K562 (cell line): Measurements from ENCODE around the gene ZDHHC14. TPM values are rescaled to one million over a fixed set of nuclear protein-coding genes. Genes with fewer than 3 reads are reported as not detected.

Experiments used
- ATAC-seq: fragments of 200-7000 bp; cut with Tn5 transposase; 3 replicates; pipeline ENCODE4 v1.9.1; 2020; ENCODE audit warnings: moderate library complexity
- BruUV-seq: library from RNA; stranded (reverse); fragments of 400-500 nt; replicated peaks from 2 replicates; lab custom pipeline; 2021; lab: Mats Ljungman, UMichigan
- CTCF ChIA-PET: fragments of 300-600 bp; formaldehyde crosslinking; extraction: SDS; loops from one replicate; lab custom pipeline; 2021; ENCODE audit warnings: low intra/inter-chr PET ratio; lab: Yijun Ruan, JAX
- POLR2A ChIA-PET: fragments of 300-600, 350-650 bp; sonication (Branson Sonifier 250); formaldehyde crosslinking; extraction: SDS; loops from one replicate; lab custom pipeline; 2021; ENCODE audit warnings: antibody characterized with exemption, inconsistent platforms; lab: Yijun Ruan, JAX
- DNase-seq, 4 experiments: peaks; one replicate each; pipeline versions ENCODE4 v3.0.0 to v3.0.0-alpha.2; 2011 to 2018; ENCODE audit warnings: low spot score in 3 of 4, mixed read lengths in 3 of 4; ENCODE audit errors: extremely low read depth in 1 of 4
- FAIRE-seq: peaks from 2 replicates; lab custom pipeline; 2011; peaks lifted over from hg19 to GRCh38; lab: Jason Lieb, UNC
- H2AFZ ChIP-seq: 2 replicates; pipeline ENCODE4 v1.6.0; 2011; ENCODE audit warnings: low read depth, low read length, control low read depth, inconsistent platforms
- H3K27ac ChIP-seq: fragments of 200-600 bp; 3 replicates; pipeline ENCODE4 v1.8.0; 2011; ENCODE audit warnings: low read depth, mild to moderate bottlenecking, control low read depth, inconsistent platforms, low read length, moderate library complexity, mixed read lengths; ENCODE audit errors: extremely low read depth
- H3K27me3 ChIP-seq, 2 experiments: fragments of 300-600 bp in 1 of 2; 2 replicates in 1 of 2; 3 replicates in 1 of 2; pipeline versions ENCODE4 v1.6.0 to v1.8.0; 2011; ENCODE audit warnings: inconsistent platforms in 2 of 2, low read length in 2 of 2, mild to moderate bottlenecking in 1 of 2, mixed read lengths in 1 of 2, moderate library complexity in 1 of 2; ENCODE audit not compliant: control insufficient read depth in 2 of 2, insufficient read depth in 2 of 2
- H3K36me3 ChIP-seq: fragments of 300-600 bp; 3 replicates; pipeline ENCODE4 v1.8.0; 2011; ENCODE audit warnings: mild to moderate bottlenecking, low read length, inconsistent platforms; ENCODE audit not compliant: control insufficient read depth, insufficient read depth
- H3K4me1 ChIP-seq, 2 experiments: fragments of 200-600 bp in 1 of 2; replicated peaks in 1 of 2; 2 replicates in 1 of 2; 3 replicates in 1 of 2; pipeline versions ENCODE4 v1.5.1 to v1.8.0; 2011; ENCODE audit warnings: inconsistent platforms in 2 of 2, low read length in 2 of 2, mild to moderate bottlenecking in 1 of 2, mixed read lengths in 1 of 2, moderate library complexity in 1 of 2; ENCODE audit not compliant: control insufficient read depth in 2 of 2, insufficient read depth in 2 of 2
- H3K4me2 ChIP-seq: 2 replicates; pipeline ENCODE4 v1.6.1; 2011; ENCODE audit warnings: low read length, control low read depth, inconsistent platforms, mixed read lengths; ENCODE audit not compliant: insufficient read depth
- H3K4me3 ChIP-seq: fragments of 200-600 bp; sonication (generic), shearing (Covaris generic); 2 replicates; pipeline ENCODE4 v1.5.1; 2016; ENCODE audit warnings: control low read depth, inconsistent platforms
- H3K79me2 ChIP-seq: fragments of 200-600 bp; 3 replicates; pipeline ENCODE4 v1.8.0; 2011; ENCODE audit warnings: low read length, inconsistent platforms; ENCODE audit not compliant: control insufficient read depth, insufficient read depth
- H3K9ac ChIP-seq, 2 experiments: 2 replicates each; pipeline versions ENCODE4 v1.6.0 to v1.6.1; 2011; ENCODE audit warnings: low read depth in 2 of 2, low read length in 2 of 2, control low read depth in 1 of 2, inconsistent platforms in 1 of 2, mild to moderate bottlenecking in 1 of 2, mixed read lengths in 1 of 2; ENCODE audit not compliant: insufficient read depth in 1 of 2
- H3K9me1 ChIP-seq: one replicate; pipeline ENCODE4 v1.6.0; 2011; ENCODE audit warnings: inconsistent platforms, mild to moderate bottlenecking, low read length, moderate library complexity; ENCODE audit not compliant: control insufficient read depth, insufficient read depth
- H3K9me3 ChIP-seq: replicated peaks from 2 replicates; pipeline ENCODE4 v1.5.1; 2011; ENCODE audit warnings: low read depth, low read length, inconsistent platforms; ENCODE audit not compliant: control insufficient read depth, insufficient read depth
- H4K20me1 ChIP-seq: replicated peaks from 2 replicates; pipeline ENCODE4 v1.6.1; 2011; ENCODE audit warnings: low read length, inconsistent platforms, mixed read lengths; ENCODE audit not compliant: control insufficient read depth, insufficient read depth
- ARNT ChIP-seq, 2 experiments: fragments of 450-650 bp; IDR thresholded peaks; 2 replicates each; pipeline ENCODE4 v1.6.1; 2016; ENCODE audit warnings: mild to moderate bottlenecking in 1 of 2
- BMI1 ChIP-seq: fragments of 150-350 bp; IDR thresholded peaks from 2 replicates; pipeline ENCODE4 v1.6.1; 2014; ENCODE audit warnings: low read length
- CBX1 ChIP-seq: sonication (generic); IDR thresholded peaks from 2 replicates; pipeline ENCODE4 v1.6.1; 2016; ENCODE audit warnings: antibody characterized with exemption, low read depth, mild to moderate bottlenecking
- CBX5 ChIP-seq: IDR thresholded peaks from 2 replicates; pipeline ENCODE4 v1.6.1; 2014; ENCODE audit warnings: low read depth, borderline replicate concordance
- CC2D1A ChIP-seq: fragments of 450-650 bp; IDR thresholded peaks from 2 replicates; pipeline ENCODE4 v1.6.1; 2017; ENCODE audit warnings: mild to moderate bottlenecking
- CREB5 ChIP-seq: fragments of 250-450 bp; sonication (Bioruptor Pico); IDR thresholded peaks from 2 replicates; pipeline ENCODE4 v1.5.0; 2020; ENCODE audit warnings: mild to moderate bottlenecking
- FOSL1 ChIP-seq: fragments of 200-800 bp; sonication (Bioruptor generic); conservative IDR thresholded peaks from 2 replicates; pipeline ENCODE4 v1.6.1; 2016; ENCODE audit warnings: missing genetic modification characterization, missing compliant biosample characterization
- MTF1 ChIP-seq: fragments of 250-450 bp; sonication (Bioruptor Pico); IDR thresholded peaks from 2 replicates; pipeline ENCODE4 v1.9.0; 2021; ENCODE audit warnings: moderate library complexity, mild to moderate bottlenecking, inconsistent platforms, borderline replicate concordance
- NFRKB ChIP-seq: fragments of 450-650 bp; IDR thresholded peaks from 2 replicates; pipeline ENCODE4 v1.6.1; 2016; ENCODE audit warnings: low read depth
- SIRT6 ChIP-seq: IDR thresholded peaks from one replicate; pipeline ENCODE4 v1.6.1; 2012; ENCODE audit warnings: low read depth, mild to moderate bottlenecking, control low read depth, inconsistent platforms, low read length, moderate library complexity
- ZNF699 ChIP-seq: fragments of 250-450 bp; sonication (Bioruptor Pico); IDR thresholded peaks from 2 replicates; pipeline ENCODE4 v1.8.0; 2021; ENCODE audit warnings: mild to moderate bottlenecking, moderate library complexity; ENCODE audit not compliant: insufficient replicate concordance
- WGBS: fragments of 100-300 bp; shearing (Covaris generic); methylation state at CpG from one replicate; pipeline ENCODE4 v1.1.6; 2016; ENCODE audit warnings: low coverage, mixed read lengths; ENCODE audit not compliant: insufficient coverage; ENCODE audit errors: missing lambda C conversion rate; 5-methylcytosine and 5-hydroxymethylcytosine counted together
- in situ Hi-C: fragments of 300-500 bp; cut with MboI; formaldehyde crosslinking; loops from 4 replicates; pipeline ENCODE4 v1.15.0; 2018; ENCODE audit warnings: inconsistent platforms, mixed read lengths
- intact Hi-C: fragments of 100-400 bp; cut with micrococcal nuclease; formaldehyde crosslinking; loops from 2 replicates; pipeline ENCODE4 v1.14.2; 2022
- polyA plus RNA-seq, 8 experiments: library from polyadenylated mRNA; depleted of rRNA in 4 of 8; stranded (reverse) in 5 of 8; unstranded in 3 of 8; fragments of >200 nt; fragmentation: Nextera tagmentation in 2 of 8; fragmentation: Illumina TruSeq in 1 of 8; extraction: Ambion mirVana in 2 of 8; extraction: Trizol in 1 of 8; gene quantifications; 2 replicates each; pipeline versions ENCODE4 v1.2.1 to v1.2.3, GENCODE V29; 2011 to 2014; ENCODE audit warnings: inconsistent platforms in 1 of 8, missing spikeins in 1 of 8
- total RNA-seq, 7 experiments: library from RNA; depleted of rRNA in 6 of 7; stranded (reverse); fragments of >200 nt in 6 of 7; fragmentation: Illumina TruSeq in 2 of 7; extraction: Trizol in 2 of 7; gene quantifications; 2 replicates each; pipeline versions ENCODE4 v1.2.1 to v1.2.3, GENCODE V29; 2011 to 2021; ENCODE audit warnings: low replicate concordance in 1 of 7
- TF ChIP-seq, protein P1 (sequence below), 2 experiments: fragments of 200-800 bp in 1 of 2; sonication (Bioruptor generic) in 1 of 2; sonication (generic) in 1 of 2; formaldehyde crosslinking in 1 of 2; IDR thresholded peaks in 1 of 2; conservative IDR thresholded peaks in 1 of 2; 2 replicates each; pipeline versions ENCODE4 v1.5.0 to v1.6.1; 2016 to 2020; ENCODE audit warnings: missing compliant biosample characterization in 1 of 2, missing genetic modification characterization in 1 of 2, missing genetic modification reagents in 1 of 2
- TF ChIP-seq, protein P2 (sequence below): sonication (generic); formaldehyde crosslinking; IDR thresholded peaks from 2 replicates; pipeline ENCODE4 v1.8.1; 2022; ENCODE audit warnings: missing genetic modification reagents

Gene ZDHHC14
- total and polyA plus RNA-seq, 9 of the 15 experiments (the other 6 are each of a cell fraction or from before 2014, with no cell fraction given): 0.92 to 23.1 (median 13.8) TPM

DNA sequence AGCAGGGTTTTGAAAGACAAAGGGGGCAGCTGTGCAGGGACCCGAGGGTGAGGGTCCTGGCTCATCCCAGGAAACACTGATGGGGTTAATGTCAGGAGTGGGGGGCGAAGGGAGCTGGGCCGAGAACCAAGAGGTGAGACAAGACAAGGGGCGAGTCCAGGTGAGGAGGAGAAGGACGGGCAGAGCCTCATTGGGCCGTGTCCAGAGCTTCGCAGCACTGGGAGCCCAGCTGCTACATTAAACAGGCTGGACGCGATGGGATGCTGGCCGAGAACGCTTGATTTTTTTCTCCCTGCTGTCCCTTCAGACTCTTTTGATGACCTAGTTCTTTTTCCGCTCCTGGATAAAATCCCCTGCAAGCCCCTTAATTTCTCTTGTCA lies 269.3 kb downstream of the ZDHHC14 start:
- ATAC-seq (no peak), DNase-seq (no peak), FAIRE-seq (no peak)
- Histone ChIP-seq H3K36me3 (peaks cover 11% of the 10 kb centered on the region; the same call in 2 of the 3 replicates), H3K9me1 (no peaks in the 10 kb centered on the region), H4K20me1 (no peaks in the 10 kb centered on the region), H3K4me2 (no peak overlapping the region), H3K4me3 (no peak overlapping the region), H3K9ac (no peak overlapping the region), H3K79me2 (no peaks in the 10 kb centered on the region), H3K9me3 (no peaks in the 10 kb centered on the region), H3K27ac (no peak overlapping the region), H2AFZ (no peak overlapping the region), H3K27me3 (no peaks in the 10 kb centered on the region), H3K4me1 (no peaks in the 10 kb centered on the region; a peak in 1 of 5 replicates)
- CTCF ChIA-PET: no interaction called here
- 74% methylated on average over 12 of the region's 12 CpGs for WGBS
- intact Hi-C loops: no loop called here
- POLR2A ChIA-PET: interaction anchor here (0.6 to 0.8 kb wide), 2 partner anchors 13 to 188 kb away, joined by 3 read pairs; no protein-coding TSS in a partner anchor
- BruUV-seq: no TSS peak
- in situ Hi-C loops: no loop called here
- TF ChIP-seq CBX1 (no peak), CBX5 (no peak), FOSL1 (tag) (no peak)

- Histone ChIP-seq H3K4me2 (no peak overlapping the region), H2AFZ (no peak overlapping the region), H3K36me3 (peaks cover 15% of the 10 kb centered on the region; the same call in 2 of the 3 replicates)
- no peak for DNase-seq
- ChIA-PET CTCF (no interaction called here), POLR2A (interaction anchor here (0.6 kb wide), 1 partner anchor 188 kb away, joined by 3 read pairs; no protein-coding TSS in a partner anchor)
- TF ChIP-seq CREB5 (no peak), ZNF699 (CRISPR knock-in tag) (no peak), SIRT6 (no peak), CC2D1A (no peak), NFRKB (no peak), ARNT (IDR thresholded peaks at IDR 0.05) (no peak), MTF1 (CRISPR knock-in tag) (no peak), BMI1 (no peak)
- TF ChIP-seq, protein P1, sequence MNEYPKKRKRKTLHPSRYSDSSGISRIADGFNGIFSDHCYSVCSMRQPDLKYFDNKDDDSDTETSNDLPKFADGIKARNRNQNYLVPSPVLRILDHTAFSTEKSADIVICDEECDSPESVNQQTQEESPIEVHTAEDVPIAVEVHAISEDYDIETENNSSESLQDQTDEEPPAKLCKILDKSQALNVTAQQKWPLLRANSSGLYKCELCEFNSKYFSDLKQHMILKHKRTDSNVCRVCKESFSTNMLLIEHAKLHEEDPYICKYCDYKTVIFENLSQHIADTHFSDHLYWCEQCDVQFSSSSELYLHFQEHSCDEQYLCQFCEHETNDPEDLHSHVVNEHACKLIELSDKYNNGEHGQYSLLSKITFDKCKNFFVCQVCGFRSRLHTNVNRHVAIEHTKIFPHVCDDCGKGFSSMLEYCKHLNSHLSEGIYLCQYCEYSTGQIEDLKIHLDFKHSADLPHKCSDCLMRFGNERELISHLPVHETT (CRISPR knock-in tag; conservative IDR thresholded peaks at IDR 0.05 in 1 of 2, IDR thresholded peaks at IDR 0.05 in 1 of 2): no peak
- TF ChIP-seq, protein P2, sequence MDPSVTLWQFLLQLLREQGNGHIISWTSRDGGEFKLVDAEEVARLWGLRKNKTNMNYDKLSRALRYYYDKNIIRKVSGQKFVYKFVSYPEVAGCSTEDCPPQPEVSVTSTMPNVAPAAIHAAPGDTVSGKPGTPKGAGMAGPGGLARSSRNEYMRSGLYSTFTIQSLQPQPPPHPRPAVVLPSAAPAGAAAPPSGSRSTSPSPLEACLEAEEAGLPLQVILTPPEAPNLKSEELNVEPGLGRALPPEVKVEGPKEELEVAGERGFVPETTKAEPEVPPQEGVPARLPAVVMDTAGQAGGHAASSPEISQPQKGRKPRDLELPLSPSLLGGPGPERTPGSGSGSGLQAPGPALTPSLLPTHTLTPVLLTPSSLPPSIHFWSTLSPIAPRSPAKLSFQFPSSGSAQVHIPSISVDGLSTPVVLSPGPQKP (CRISPR knock-in tag): no peak
- TF ChIP-seq, all 486 proteins: peak for 0
- intact Hi-C loops: no loop called here
- in situ Hi-C loops: no loop called here
- H3K79me2 ChIP-seq: no peaks in the 10 kb centered on the region
- H3K9me1 ChIP-seq: no peaks in the 10 kb centered on the region
- H3K9ac ChIP-seq: no peak overlapping the region
- H3K27me3 ChIP-seq: no peaks in the 10 kb centered on the region
- no peak overlapping the region for H3K27ac ChIP-seq
- WGBS: 89% methylated on average over 7 of the region's 7 CpGs
- no peaks in the 10 kb centered on the region; a peak in 1 of 5 replicates for H3K4me1 ChIP-seq
- no peaks in the 10 kb centered on the region for H3K9me3 ChIP-seq
- no peak overlapping the region for H3K4me3 ChIP-seq
- BruUV-seq: no TSS peak
- no peaks in the 10 kb centered on the region for H4K20me1 ChIP-seq
- ATAC-seq (no peak), FAIRE-seq (no peak)
These were observed 269.8 kb downstream of the ZDHHC14 start for GRCh38 chr6:157650801-157651200.
